GM19239 (cell line): Measurements from ENCODE around the gene CIAO3.
"Not testable (repeated sequence)": the region's sequence is repeated elsewhere in the genome, so short reads cannot be mapped to it uniquely, and the experiment has no call there.

Experiments
- DNase-seq: peaks from one replicate; pipeline ENCODE4 v3.0.0; 2011; ENCODE audit warnings: low spot score; ENCODE audit not compliant: insufficient read length
- FAIRE-seq: peaks from 2 replicates; lab custom pipeline; 2011; peaks lifted over from hg19 to GRCh38; lab: Jason Lieb, UNC

CIAO3 gene

GRCh38 chr16:714558-715476 lies 26.0 kb downstream of the CIAO3 start, which contains the start of gene METRN:
TSS of gene METRN (plus strand) at chr16:715118. CDS start at chr16:715290, 172 bp downstream.
- FAIRE-seq (peak; percentile 84), DNase-seq (peak; percentile 99)

- no peak for DNase-seq
Measured at GRCh38 chr16:714079-714478, 26.7 kb downstream of the CIAO3 start.

GRCh38 chr16:712740-713250 lies 28.0 kb downstream of the CIAO3 start:
- not testable (repeated sequence) for DNase-seq, FAIRE-seq

More at GRCh38 chr16:714079-714478, 26.7 kb downstream of the CIAO3 start:
- FAIRE-seq = no peak

- FAIRE-seq (no peak), DNase-seq (peak; percentile 98)
Measured at GRCh38 chr16:711548-712320, 29.1 kb downstream of the CIAO3 start.

- FAIRE-seq (no peak), DNase-seq (no peak)
Measured at GRCh38 chr16:711084-711483, 29.7 kb downstream of the CIAO3 start.

- DNase-seq = no peak
Measured at GRCh38 chr16:710500-711075, 30.2 kb downstream of the CIAO3 start.

GRCh38 chr16:709566-710499 lies 31.0 kb downstream of the CIAO3 start:
- FAIRE-seq = no peak
- DNase-seq = no peak

More at GRCh38 chr16:710500-711075, 30.2 kb downstream of the CIAO3 start:
- no peak for FAIRE-seq

GRCh38 chr16:708959-709358 lies 31.8 kb downstream of the CIAO3 start:
- DNase-seq = no peak
- FAIRE-seq = no peak

GRCh38 chr16:708019-708418 lies 32.8 kb downstream of the CIAO3 start:
- FAIRE-seq (no peak), DNase-seq (no peak)

GRCh38 chr16:707062-707538 lies 33.7 kb downstream of the CIAO3 start:
- no peak for FAIRE-seq

GRCh38 chr16:706189-707061 lies 34.4 kb downstream of the CIAO3 start:
- FAIRE-seq (no peak), DNase-seq (no peak)

More at GRCh38 chr16:707062-707538, 33.7 kb downstream of the CIAO3 start:
- DNase-seq = no peak

GRCh38 chr16:705431-706188 lies 35.2 kb downstream of the CIAO3 start, which contains the start of gene FBXL16:
TSS of gene FBXL16 (minus strand) at chr16:705801. CDS start at chr16:697405, 8,396 bp downstream.
- FAIRE-seq (no peak), DNase-seq (no peak)

GRCh38 chr16:704552-705380 lies 36.0 kb downstream of the CIAO3 start:
- FAIRE-seq (no peak), DNase-seq (no peak)

- FAIRE-seq = no peak
Measured at GRCh38 chr16:704047-704446, 36.8 kb downstream of the CIAO3 start.

GRCh38 chr16:703406-703805 lies 37.4 kb downstream of the CIAO3 start:
- DNase-seq (no peak), FAIRE-seq (no peak)

More at GRCh38 chr16:704047-704446, 36.8 kb downstream of the CIAO3 start:
- DNase-seq = no peak

- no peak for DNase-seq
- no peak for FAIRE-seq
Measured at GRCh38 chr16:702341-702740, 38.5 kb downstream of the CIAO3 start.
